ENCODE results near the gene ZNF483. TPM values are rescaled to one million over a fixed set of nuclear protein-coding genes. Genes with fewer than 3 reads are reported as not detected.

The ZNF483 gene
- 0.04 and 0.19 TPM in 2 replicates for total RNA-seq (2014; rRNA removed; shearing (Covaris generic); ENCODE audit: low replicate concordance)

- Histone ChIP-seq H3K36me3 (ENCODE audit: insufficient read depth, low read length) (no peaks in the 10 kb centered on the region), H3K4me3 (ENCODE audit: low read length) (no peak within 1 kb of the TSS), H3K9me2 (replicated peaks; ENCODE audit: insufficient read depth, low read length) (no peaks in the 10 kb centered on the region), H3K27ac (ENCODE audit: low read length) (no peak within 1 kb of the TSS), H3K9ac (ENCODE audit: low read length) (no peak within 1 kb of the TSS), H3K4me1 (ENCODE audit: low read length) (no peaks in the 10 kb centered on the region), H2AFZ (ENCODE audit: low read length) (no peak within 1 kb of the TSS), H4K20me1 (ENCODE audit: insufficient read depth, low read depth, low read length) (no peaks in the 10 kb centered on the region), H3K79me2 (ENCODE audit: low read length) (no peaks in the 10 kb centered on the region), H3K4me2 (ENCODE audit: low read depth, low read length, poor library complexity, severe bottlenecking) (peak within 1 kb of the TSS; percentile 13), H3K9me3 (ENCODE audit: low read length) (no peaks in the 10 kb centered on the region), H3K27me3 (ENCODE audit: low read length) (no peaks in the 10 kb centered on the region)
- DNase-seq = no peak
These were observed at the start of gene ZNF483 for GRCh38 chr9:111525056-111525977. Gene ZNF483, plus strand, starts transcription at chr9:111525179. Its CDS starts 2,217 bp downstream, at chr9:111527396.

DNA sequence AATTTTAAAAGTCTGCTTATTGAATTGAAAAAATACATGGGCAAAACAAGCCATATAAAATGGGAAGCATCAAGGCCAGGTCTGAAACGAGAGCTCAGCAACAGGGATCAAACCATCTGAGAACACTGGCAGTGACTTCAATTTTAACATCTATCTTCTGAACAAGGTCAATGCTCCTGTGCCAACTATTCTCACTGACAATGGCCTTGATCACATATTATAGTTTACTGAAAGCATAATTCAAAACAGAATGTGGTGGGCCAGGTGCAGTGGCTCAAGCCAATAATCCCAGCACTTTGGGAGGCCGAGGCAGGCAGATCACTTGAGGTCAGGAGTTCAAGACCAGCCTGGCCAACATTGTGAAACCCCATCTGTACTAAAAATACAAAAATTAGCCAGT is 49.8 kb upstream of the ZNF483 start:
- H3K9ac ChIP-seq (ENCODE audit: low read length) = no peak overlapping the region
- no peaks in the 10 kb centered on the region for H3K27me3 ChIP-seq (ENCODE audit: low read length)
- no peaks in the 10 kb centered on the region for H4K20me1 ChIP-seq (ENCODE audit: insufficient read depth, low read depth, low read length)
- peaks cover 100% of the 10 kb centered on the region for H3K79me2 ChIP-seq (ENCODE audit: low read length)
- H2AFZ ChIP-seq (ENCODE audit: low read length) = no peak overlapping the region
- no peak overlapping the region for H3K4me3 ChIP-seq (ENCODE audit: low read length)
- H3K4me1 ChIP-seq (ENCODE audit: low read length) = peaks cover 34% of the 10 kb centered on the region
- H3K27ac ChIP-seq (ENCODE audit: low read length) = no peak overlapping the region
- no peaks in the 10 kb centered on the region for H3K9me3 ChIP-seq (ENCODE audit: low read length)
- H3K4me2 ChIP-seq (ENCODE audit: low read depth, low read length, poor library complexity, severe bottlenecking) = no peak overlapping the region
- no peaks in the 10 kb centered on the region for H3K9me2 ChIP-seq (replicated peaks; ENCODE audit: insufficient read depth, low read length)
- no peak for DNase-seq
- H3K36me3 ChIP-seq (ENCODE audit: insufficient read depth, low read length) = 0 out of 2 replicates have a peak, but pooled peaks cover 4% of the 10 kb centered on the region

- H3K9me3 ChIP-seq (ENCODE audit: low read length) = no peaks in the 10 kb centered on the region
- no peak overlapping the region for H3K27ac ChIP-seq (ENCODE audit: low read length)
- H3K79me2 ChIP-seq (ENCODE audit: low read length) = peaks cover 100% of the 10 kb centered on the region
- H3K4me1 ChIP-seq (ENCODE audit: low read length) = peaks cover 32% of the 10 kb centered on the region
- no peak overlapping the region for H3K4me3 ChIP-seq (ENCODE audit: low read length)
- no peaks in the 10 kb centered on the region for H3K9me2 ChIP-seq (replicated peaks; ENCODE audit: insufficient read depth, low read length)
- no peak overlapping the region for H2AFZ ChIP-seq (ENCODE audit: low read length)
- H3K27me3 ChIP-seq (ENCODE audit: low read length) = no peaks in the 10 kb centered on the region
- no peaks in the 10 kb centered on the region for H3K36me3 ChIP-seq (ENCODE audit: insufficient read depth, low read length)
- no peaks in the 10 kb centered on the region for H4K20me1 ChIP-seq (ENCODE audit: insufficient read depth, low read depth, low read length)
- no peak overlapping the region for H3K9ac ChIP-seq (ENCODE audit: low read length)
- no peak for DNase-seq
- no peak overlapping the region for H3K4me2 ChIP-seq (ENCODE audit: low read depth, low read length, poor library complexity, severe bottlenecking)
These were observed 47.3 kb upstream of the ZNF483 start for GRCh38 chr9:111477677-111478076.

DNA sequence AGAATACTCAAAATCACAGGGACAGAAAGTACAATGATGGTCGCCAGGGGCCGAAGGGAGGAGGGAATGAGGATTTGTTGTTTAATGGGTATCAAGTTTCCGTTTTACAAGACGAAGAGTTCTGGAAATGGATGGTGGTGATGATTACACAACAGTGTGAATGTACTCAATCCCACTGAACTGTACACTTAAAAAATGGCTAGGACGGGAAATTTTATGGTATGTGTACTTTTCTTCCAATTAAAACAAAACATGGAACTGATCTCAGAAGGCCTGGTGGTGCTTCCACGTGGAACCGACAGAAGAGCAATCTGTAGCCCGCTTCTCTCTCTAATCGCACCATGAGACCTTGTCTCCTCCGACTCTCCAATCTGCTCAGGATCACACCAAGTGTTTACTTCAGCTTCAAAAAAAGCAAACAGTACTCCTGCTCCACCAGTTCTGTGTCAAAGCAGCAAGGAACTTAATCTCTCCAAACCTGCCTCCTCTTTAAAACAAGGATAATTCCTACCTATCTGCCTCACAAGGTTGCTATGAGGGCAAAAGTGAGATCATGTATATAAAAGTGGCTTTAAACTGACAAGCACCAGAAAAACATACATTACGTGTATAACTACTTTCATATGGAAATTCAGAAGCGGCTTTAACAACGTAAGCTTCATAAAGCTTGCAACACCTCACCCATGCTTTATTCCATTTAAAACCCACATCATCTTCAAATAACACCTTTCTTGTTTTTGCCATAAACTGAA is 42.9 kb upstream of the ZNF483 start:
- peak overlapping the region; percentile 78; the same call in 1 of the 2 replicates for H3K27ac ChIP-seq (ENCODE audit: low read length)
- no peak overlapping the region for H2AFZ ChIP-seq (ENCODE audit: low read length)
- H3K4me3 ChIP-seq (ENCODE audit: low read length) = peak overlapping the region; percentile 99
- no peaks in the 10 kb centered on the region for H3K9me3 ChIP-seq (ENCODE audit: low read length)
- H3K9ac ChIP-seq (ENCODE audit: low read length) = peak overlapping the region; percentile 95
- no peaks in the 10 kb centered on the region for H3K27me3 ChIP-seq (ENCODE audit: low read length)
- H3K4me2 ChIP-seq (ENCODE audit: low read depth, low read length, poor library complexity, severe bottlenecking) = peak overlapping the region; percentile 92
- no peaks in the 10 kb centered on the region for H3K36me3 ChIP-seq (ENCODE audit: insufficient read depth, low read length)
- peaks cover 66% of the 10 kb centered on the region for H3K79me2 ChIP-seq (ENCODE audit: low read length)
- DNase-seq = no peak
- no peaks in the 10 kb centered on the region for H4K20me1 ChIP-seq (ENCODE audit: insufficient read depth, low read depth, low read length)
- H3K4me1 ChIP-seq (ENCODE audit: low read length) = peaks cover 18% of the 10 kb centered on the region
- H3K9me2 ChIP-seq (replicated peaks; ENCODE audit: insufficient read depth, low read length) = no peaks in the 10 kb centered on the region

- H3K36me3 ChIP-seq (ENCODE audit: insufficient read depth, low read length) = no peaks in the 10 kb centered on the region
- H3K79me2 ChIP-seq (ENCODE audit: low read length) = peaks cover 58% of the 10 kb centered on the region
- H2AFZ ChIP-seq (ENCODE audit: low read length) = peak overlapping the region; percentile 63; the same call in 1 of the 2 replicates
- H3K9ac ChIP-seq (ENCODE audit: low read length) = peak overlapping the region; percentile 95
- no peaks in the 10 kb centered on the region for H3K27me3 ChIP-seq (ENCODE audit: low read length)
- H3K4me1 ChIP-seq (ENCODE audit: low read length) = peaks cover 18% of the 10 kb centered on the region
- no peaks in the 10 kb centered on the region for H4K20me1 ChIP-seq (ENCODE audit: insufficient read depth, low read depth, low read length)
- H3K9me2 ChIP-seq (replicated peaks; ENCODE audit: insufficient read depth, low read length) = no peaks in the 10 kb centered on the region
- H3K4me3 ChIP-seq (ENCODE audit: low read length) = peak overlapping the region; percentile 99
- no peaks in the 10 kb centered on the region for H3K9me3 ChIP-seq (ENCODE audit: low read length)
- peak overlapping the region; percentile 78 for H3K27ac ChIP-seq (ENCODE audit: low read length)
- DNase-seq = peak; percentile 86
- peak overlapping the region; percentile 92 for H3K4me2 ChIP-seq (ENCODE audit: low read depth, low read length, poor library complexity, severe bottlenecking)
These were observed 42.1 kb upstream of the ZNF483 start for GRCh38 chr9:111482694-111483438.

- DNase-seq = no peak
These were observed 41.5 kb upstream of the ZNF483 start for GRCh38 chr9:111483439-111483857.

GRCh38 chr9:111483858-111484571 is 41.0 kb upstream of the ZNF483 start, which contains the start of gene ECPAS:
Gene ECPAS, minus strand, starts transcription at chr9:111484383. Its CDS starts 11,465 bp downstream, at chr9:111472918.
- H3K9ac ChIP-seq (ENCODE audit: low read length) = peak within 1 kb of the TSS; percentile 95
- peak within 1 kb of the TSS; percentile 99 for H3K4me3 ChIP-seq (ENCODE audit: low read length)
- H2AFZ ChIP-seq (ENCODE audit: low read length) = peak within 1 kb of the TSS; percentile 98
- H3K4me1 ChIP-seq (ENCODE audit: low read length) = peaks cover 18% of the 10 kb centered on the region
- peaks cover 46% of the 10 kb centered on the region for H3K79me2 ChIP-seq (ENCODE audit: low read length)
- peak within 1 kb of the TSS; percentile 77 for H3K27ac ChIP-seq (ENCODE audit: low read length)
- DNase-seq = peak; percentile 89
- H3K36me3 ChIP-seq (ENCODE audit: insufficient read depth, low read length) = no peaks in the 10 kb centered on the region
- no peaks in the 10 kb centered on the region for H3K27me3 ChIP-seq (ENCODE audit: low read length)
- no peaks in the 10 kb centered on the region for H3K9me2 ChIP-seq (replicated peaks; ENCODE audit: insufficient read depth, low read length)
- peak within 1 kb of the TSS; percentile 94 for H3K4me2 ChIP-seq (ENCODE audit: low read depth, low read length, poor library complexity, severe bottlenecking)
- no peaks in the 10 kb centered on the region for H4K20me1 ChIP-seq (ENCODE audit: insufficient read depth, low read depth, low read length)
- H3K9me3 ChIP-seq (ENCODE audit: low read length) = no peaks in the 10 kb centered on the region

More at GRCh38 chr9:111483439-111483857, 41.5 kb upstream of the ZNF483 start:
- Histone ChIP-seq H3K4me2 (ENCODE audit: low read depth, low read length, poor library complexity, severe bottlenecking) (no peak overlapping the region), H3K36me3 (ENCODE audit: insufficient read depth, low read length) (no peaks in the 10 kb centered on the region), H2AFZ (ENCODE audit: low read length) (no peak overlapping the region), H3K9ac (ENCODE audit: low read length) (peak overlapping the region; percentile 95), H3K4me3 (ENCODE audit: low read length) (peak overlapping the region; percentile 99; the same call in 1 of the 2 replicates), H3K27me3 (ENCODE audit: low read length) (no peaks in the 10 kb centered on the region), H3K9me2 (replicated peaks; ENCODE audit: insufficient read depth, low read length) (no peaks in the 10 kb centered on the region), H3K4me1 (ENCODE audit: low read length) (peaks cover 18% of the 10 kb centered on the region), H3K9me3 (ENCODE audit: low read length) (no peaks in the 10 kb centered on the region), H4K20me1 (ENCODE audit: insufficient read depth, low read depth, low read length) (no peaks in the 10 kb centered on the region), H3K27ac (ENCODE audit: low read length) (0 out of 2 replicates have a peak overlapping the region, but pooled peaks have one; percentile 58), H3K79me2 (ENCODE audit: low read length) (peaks cover 52% of the 10 kb centered on the region)
